GM18907 (cell line): Measurements from ENCODE around the gene PDE3A.
"Not testable (repeated sequence)": the region's sequence is repeated elsewhere in the genome, so short reads cannot be mapped to it uniquely, and the experiment has no call there.

Experiments
- ATAC-seq: cut with Tn5 transposase; IDR thresholded peaks from one replicate; pipeline ENCODE4 v1.9.1; 2021; ENCODE audit warnings: mild to moderate bottlenecking, moderate library complexity; ENCODE audit not compliant: unreplicated experiment

Gene PDE3A

GRCh38 chr12:20372326-20373096, 4.2 kb downstream of the PDE3A start:
- no peak for ATAC-seq

- ATAC-seq: no peak
Measured at GRCh38 chr12:20374795-20375194, 6.5 kb downstream of the PDE3A start.

GRCh38 chr12:20375560-20375959, 7.2 kb downstream of the PDE3A start:
- no peak for ATAC-seq

DNA sequence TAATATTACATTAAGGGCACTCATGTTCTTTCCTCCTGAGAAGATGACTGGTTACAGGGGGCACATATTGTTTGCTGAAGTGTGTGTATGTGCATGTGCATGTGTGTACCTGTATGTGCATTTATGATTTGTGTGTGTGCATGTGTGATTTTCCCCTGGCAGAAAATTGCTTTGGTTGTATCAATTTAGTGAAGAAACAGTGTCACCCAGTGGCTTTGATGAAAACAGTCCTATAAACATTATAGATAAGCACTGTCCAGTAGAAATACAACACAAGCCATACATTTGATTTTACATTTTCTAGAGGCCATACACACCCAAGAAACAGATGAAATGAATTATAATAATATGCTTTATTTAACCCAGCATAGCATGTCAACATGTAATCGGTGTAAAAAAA, 8.6 kb downstream of the PDE3A start:
- no peak for ATAC-seq

DNA sequence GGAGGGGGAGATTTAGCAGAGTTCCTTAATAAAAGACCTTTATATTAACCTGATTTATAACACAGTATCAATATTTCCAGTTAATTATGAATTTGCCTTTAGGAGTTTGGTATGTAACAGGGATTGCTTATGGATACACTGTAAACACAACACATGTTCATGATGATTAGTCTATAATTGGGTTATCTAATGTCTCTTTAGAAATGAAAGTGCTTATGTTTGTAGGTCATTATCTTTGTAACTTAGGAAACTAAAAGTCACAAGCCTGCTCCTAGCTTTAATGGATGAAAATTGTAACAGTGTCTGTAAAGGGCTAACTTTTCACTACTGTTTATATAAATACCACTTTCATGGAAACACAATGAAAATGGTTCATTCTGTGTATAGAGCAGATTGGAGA, 9.4 kb downstream of the PDE3A start:
- ATAC-seq: no peak

DNA sequence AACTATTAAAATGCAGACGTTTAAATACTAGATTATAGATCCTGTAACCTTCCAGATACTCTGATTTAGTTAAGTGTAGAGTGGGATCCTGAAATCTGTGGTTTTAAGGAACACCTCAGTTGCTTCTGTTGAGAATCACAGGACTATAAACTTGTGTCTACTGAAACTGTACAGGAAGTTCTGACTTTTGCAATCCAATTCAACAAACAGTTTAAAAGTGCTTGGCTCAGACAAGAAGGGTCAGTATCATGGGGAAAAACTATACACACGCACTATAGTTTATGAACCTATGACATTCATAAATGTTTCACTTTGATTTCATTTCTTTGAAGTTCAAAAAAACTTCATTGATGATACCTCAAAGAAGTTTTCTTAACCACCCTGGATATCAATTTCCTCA, 13.8 kb downstream of the PDE3A start:
- no peak for ATAC-seq

- no peak for ATAC-seq
Measured at GRCh38 chr12:20383612-20384011, 15.3 kb downstream of the PDE3A start.

DNA sequence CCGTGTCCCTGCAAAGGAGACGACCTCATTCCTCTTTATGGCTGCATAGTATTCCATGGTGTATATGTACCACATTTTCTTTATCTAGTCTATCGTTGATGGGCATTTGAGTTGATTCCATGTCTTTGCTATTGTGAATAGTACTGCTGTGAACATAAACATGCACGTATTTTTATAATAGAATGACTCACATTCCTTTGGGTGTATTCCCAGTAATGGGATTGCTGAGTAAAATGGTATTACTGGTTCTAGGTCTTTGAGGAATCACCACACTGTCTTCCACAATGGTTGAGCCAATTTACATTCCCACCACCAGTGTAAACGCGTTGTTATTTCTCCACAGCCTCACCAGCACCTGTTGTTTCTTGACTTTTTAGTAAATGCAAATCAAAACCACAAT, 16.5 kb downstream of the PDE3A start:
- ATAC-seq: not testable (repeated sequence)

GRCh38 chr12:20390846-20391245, 22.5 kb downstream of the PDE3A start:
- ATAC-seq: no peak

- no peak for ATAC-seq
Measured at GRCh38 chr12:20392339-20392738, 24.0 kb downstream of the PDE3A start.

DNA sequence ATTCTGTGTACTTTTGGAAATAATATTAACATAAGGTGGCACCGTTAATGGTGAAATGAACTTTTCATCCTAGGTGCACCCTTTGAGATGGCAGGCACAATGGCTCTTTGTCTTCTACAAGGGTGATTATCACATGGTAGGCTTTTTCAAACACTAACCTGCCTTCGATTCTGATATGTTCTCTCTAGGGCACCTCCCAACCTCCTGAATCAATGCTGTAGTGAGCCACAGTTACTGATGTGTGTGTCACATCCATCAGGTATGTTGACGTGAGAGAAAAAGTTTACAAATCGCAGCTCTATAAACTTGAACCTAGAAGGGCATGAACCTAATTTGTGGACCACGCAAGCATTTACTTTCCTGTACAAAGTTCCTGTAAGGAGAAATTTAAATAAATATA, 25.4 kb downstream of the PDE3A start:
- ATAC-seq: no peak

DNA sequence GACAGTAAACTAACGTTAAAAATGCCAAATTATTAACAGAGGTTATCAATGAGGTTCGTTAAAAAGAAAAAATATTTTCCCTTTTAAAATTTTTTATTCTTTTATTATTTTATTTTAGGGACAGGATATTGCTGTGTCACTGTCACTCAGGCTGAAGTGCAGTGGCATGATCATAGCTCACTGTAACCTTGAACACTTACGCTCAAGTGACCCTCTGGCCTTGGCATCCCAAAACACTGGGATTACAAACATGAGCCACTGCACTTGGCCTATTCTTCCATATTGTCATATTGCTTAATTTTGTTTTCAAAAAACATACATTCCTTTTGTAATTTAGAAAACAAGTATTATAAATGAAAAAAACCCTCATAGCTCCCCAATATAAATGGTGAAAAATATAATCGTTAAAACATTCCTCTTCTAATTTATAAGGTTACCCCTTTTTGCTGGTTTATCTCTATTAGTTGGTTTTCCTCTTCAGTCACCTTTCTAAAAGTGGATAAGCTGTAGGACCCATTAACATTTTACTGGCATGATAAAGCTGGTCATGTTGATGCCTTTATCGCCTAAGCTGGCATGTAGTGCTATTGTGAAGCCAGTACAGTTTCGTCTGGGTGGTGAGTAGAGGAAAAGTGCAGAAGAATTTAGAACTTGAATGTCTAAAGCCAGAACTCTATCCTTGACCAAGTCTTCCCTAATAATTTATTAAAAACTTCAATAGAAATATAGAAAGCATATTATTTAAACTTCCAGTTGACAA, 27.6 kb downstream of the PDE3A start:
- no peak for ATAC-seq

DNA sequence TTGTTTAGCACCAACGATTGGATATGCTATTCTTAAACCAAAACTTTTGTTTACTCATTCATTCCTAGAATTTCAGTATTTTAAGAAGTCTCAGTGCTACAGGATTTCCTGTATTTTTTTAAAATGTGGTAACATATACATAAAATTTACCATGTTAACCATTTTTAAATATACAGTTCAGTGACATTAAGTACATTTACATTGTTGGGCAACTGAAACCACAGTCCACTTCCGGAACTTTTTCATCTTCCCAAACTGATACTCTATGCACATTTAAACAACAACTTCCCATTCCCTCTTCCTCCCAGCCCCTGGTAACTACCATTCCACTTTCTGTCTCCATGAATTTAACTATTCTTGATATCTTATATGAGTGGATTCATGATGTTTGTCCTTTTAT, 30.3 kb downstream of the PDE3A start:
- ATAC-seq: no peak

GRCh38 chr12:20400003-20400402, 31.7 kb downstream of the PDE3A start:
- ATAC-seq: no peak

DNA sequence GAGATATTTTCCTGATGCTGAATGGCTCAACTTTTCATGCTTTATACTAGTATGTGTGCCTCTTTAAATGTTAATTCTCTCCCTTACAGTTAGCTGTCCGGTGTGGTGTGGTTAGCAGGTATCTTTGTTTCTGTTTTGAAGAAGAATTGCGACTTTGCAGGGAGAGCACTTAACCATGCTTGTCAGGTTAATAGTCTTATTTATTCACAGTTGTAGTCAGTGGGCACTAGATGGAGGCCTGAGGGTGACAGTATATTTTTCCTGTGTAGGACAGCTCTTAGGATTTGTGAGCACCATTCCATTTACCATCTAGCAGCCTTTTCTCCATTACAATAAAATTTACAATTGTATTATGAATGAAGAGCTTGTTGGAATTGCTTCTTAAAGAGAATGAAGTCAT, 34.9 kb downstream of the PDE3A start:
- ATAC-seq: no peak

DNA sequence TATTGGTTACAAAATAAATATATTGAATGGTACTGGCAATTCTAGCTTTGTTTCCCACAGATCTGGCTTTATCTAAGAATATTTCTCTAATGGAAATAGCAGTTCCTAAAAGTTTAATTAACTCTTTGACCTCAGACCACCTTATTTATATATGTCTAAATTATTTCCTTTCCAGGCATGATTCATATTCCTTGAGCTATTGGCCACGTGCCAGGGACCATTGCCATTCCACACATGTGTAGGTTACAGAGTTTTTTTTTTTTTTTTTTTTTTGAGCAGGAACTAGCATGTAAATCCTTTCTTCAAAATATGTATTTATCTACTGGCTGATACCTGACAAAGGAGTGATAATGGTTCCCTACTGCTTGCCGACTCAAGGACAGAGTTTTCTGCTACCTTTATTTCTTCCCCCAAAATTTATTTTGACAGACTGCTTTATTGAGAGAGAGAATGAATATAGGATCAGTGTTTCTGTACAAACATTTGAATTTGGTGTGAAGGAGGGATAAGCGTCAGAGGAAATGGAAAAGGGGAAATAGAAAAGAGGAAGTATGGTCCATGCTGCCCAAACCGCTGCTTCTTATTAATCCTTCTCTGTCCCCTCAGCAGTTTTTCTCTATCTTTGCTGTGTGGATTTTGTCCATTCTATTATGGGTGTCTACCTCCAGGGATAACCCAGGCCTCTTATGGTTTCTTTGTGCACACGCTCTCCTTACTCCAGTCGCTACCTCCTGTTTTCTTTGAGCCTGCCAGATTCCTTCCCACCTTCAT, 36.4 kb downstream of the PDE3A start:
- ATAC-seq: no peak

GRCh38 chr12:20409607-20410377, 41.5 kb downstream of the PDE3A start:
- ATAC-seq: no peak

GRCh38 chr12:20410734-20411133, 42.4 kb downstream of the PDE3A start:
- no peak for ATAC-seq

DNA sequence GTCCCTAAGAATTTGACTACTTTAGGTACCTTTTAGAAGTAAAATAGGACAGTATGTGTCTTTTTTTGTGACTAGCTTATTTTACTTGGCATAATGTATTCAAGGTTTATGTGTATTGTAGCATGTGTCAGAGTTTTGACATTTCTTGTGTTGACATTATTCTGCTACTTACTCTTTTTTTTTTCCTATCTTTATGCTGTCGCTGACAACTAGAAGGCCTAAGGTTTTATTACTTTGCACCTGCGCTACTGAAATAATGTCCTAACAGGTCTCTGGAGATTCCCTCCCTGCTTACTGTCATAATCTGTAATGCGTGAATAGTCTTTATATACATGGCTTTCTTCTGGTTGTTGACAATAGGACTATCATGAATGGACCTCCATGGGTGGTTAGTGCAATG, 43.0 kb downstream of the PDE3A start:
- no peak for ATAC-seq

GRCh38 chr12:20415028-20415427, 46.7 kb downstream of the PDE3A start:
- ATAC-seq: no peak

GRCh38 chr12:20415641-20416040, 47.3 kb downstream of the PDE3A start:
- no peak for ATAC-seq
